Neural cell (in vitro differentiated cells): ENCODE results near the gene COL4A1.

ENCODE experiments used
- CTCF ChIP-seq: fragments of 450-650 bp; IDR thresholded peaks from 2 replicates; pipeline ENCODE4 v1.5.1; 2014; ENCODE audit warnings: antibody characterized with exemption, mild to moderate bottlenecking, moderate library complexity; ENCODE audit not compliant: poor library complexity, severe bottlenecking
- EZH2 ChIP-seq: fragments of 200-600, 300-800 bp; shearing (Covaris generic), sonication (generic); IDR thresholded peaks from 2 replicates; pipeline ENCODE4 v1.6.1; 2014; ENCODE audit warnings: antibody characterized with exemption, low read length, borderline replicate concordance, mild to moderate bottlenecking; ENCODE audit not compliant: insufficient read depth, poor library complexity, severe bottlenecking
- MXI1 ChIP-seq: fragments of 450-650 bp; conservative IDR thresholded peaks from 2 replicates; pipeline ENCODE4 v1.6.1; 2014; ENCODE audit warnings: antibody characterized with exemption, mild to moderate bottlenecking; ENCODE audit not compliant: poor library complexity, severe bottlenecking
- POLR2AphosphoS5 ChIP-seq: IDR thresholded peaks from 2 replicates; pipeline ENCODE4 v1.6.1; 2012
- REST ChIP-seq: IDR thresholded peaks from 2 replicates; pipeline ENCODE4 v1.6.1; 2012; ENCODE audit warnings: borderline replicate concordance
- TAF1 ChIP-seq: IDR thresholded peaks from 2 replicates; pipeline ENCODE4 v1.6.1; 2012; ENCODE audit warnings: low read depth

- TF ChIP-seq CTCF (no peak), POLR2AphosphoS5 (no peak), EZH2 (no peak), REST (no peak), TAF1 (no peak), MXI1 (no peak)
These were observed 44.9 kb downstream of the COL4A1 start for GRCh38 chr13:110262082-110262436.
